HepG2 (cell line): Measurements from ENCODE around the gene TPX2. TPM values are rescaled to one million over a fixed set of nuclear protein-coding genes. Genes with fewer than 3 reads are reported as not detected.
A peak's percentile ranks its signal among the peaks of the same experiment; 100 is the strongest.

ENCODE experiments used
- BCL6 ChIP-seq: IDR thresholded peaks from 2 replicates; pipeline ENCODE4 v1.6.1; 2016; ENCODE audit warnings: missing genetic modification reagents, missing compliant biosample characterization
- CC2D1A ChIP-seq: sonication (generic); formaldehyde crosslinking; IDR thresholded peaks from 2 replicates; pipeline ENCODE4 v1.8.1; 2023; ENCODE audit warnings: mild to moderate bottlenecking, missing genetic modification reagents
- CCDC6 ChIP-seq: sonication (generic); formaldehyde crosslinking; IDR thresholded peaks from 2 replicates; pipeline ENCODE4 v1.8.1; 2022; ENCODE audit warnings: mild to moderate bottlenecking, missing genetic modification reagents, moderate library complexity
- ELF1 ChIP-seq: sonication (generic); formaldehyde crosslinking; IDR thresholded peaks from 2 replicates; pipeline ENCODE4 v1.4.0; 2020; ENCODE audit warnings: missing genetic modification reagents
- FOSL2 ChIP-seq: sonication (generic); formaldehyde crosslinking; IDR thresholded peaks from 2 replicates; pipeline ENCODE4 v1.4.0; 2020; ENCODE audit warnings: missing genetic modification reagents
- KLF6 ChIP-seq: IDR thresholded peaks from 2 replicates; pipeline ENCODE4 v1.8.0; 2016; ENCODE audit warnings: missing biosample characterization, missing genetic modification reagents
- KMT2A ChIP-seq: sonication (generic); formaldehyde crosslinking; IDR thresholded peaks from 2 replicates; pipeline ENCODE4 v1.4.0; 2020; ENCODE audit warnings: missing genetic modification reagents
- MED8 ChIP-seq: sonication (generic); formaldehyde crosslinking; IDR thresholded peaks from 2 replicates; pipeline ENCODE4 v1.8.1; 2023; ENCODE audit warnings: mild to moderate bottlenecking, missing genetic modification reagents; ENCODE audit not compliant: insufficient replicate concordance
- MXI1 ChIP-seq: IDR thresholded peaks from 3 replicates; pipeline ENCODE4 v1.6.1; 2012; ENCODE audit warnings: low read depth, low read length, inconsistent platforms, borderline replicate concordance
- NFKBIZ ChIP-seq: IDR thresholded peaks from 2 replicates; pipeline ENCODE4 v1.6.1; 2018; ENCODE audit warnings: missing genetic modification reagents, missing compliant biosample characterization
- ONECUT2 ChIP-seq: sonication (generic); formaldehyde crosslinking; IDR thresholded peaks from 2 replicates; pipeline ENCODE4 v1.4.0; 2020; ENCODE audit warnings: missing genetic modification reagents
- PHF21A ChIP-seq: sonication (generic); formaldehyde crosslinking; IDR thresholded peaks from 2 replicates; pipeline ENCODE4 v1.5.0; 2020; ENCODE audit warnings: mild to moderate bottlenecking, missing genetic modification reagents
- REL ChIP-seq: sonication (generic); formaldehyde crosslinking; conservative IDR thresholded peaks from 2 replicates; pipeline ENCODE4 v1.8.0; 2022; ENCODE audit warnings: mild to moderate bottlenecking, missing genetic modification reagents, moderate library complexity
- SIX1 ChIP-seq: sonication (generic); formaldehyde crosslinking; IDR thresholded peaks from 2 replicates; pipeline ENCODE4 v1.4.0; 2020; ENCODE audit warnings: missing genetic modification reagents, borderline replicate concordance
- SMAD3 ChIP-seq: sonication (generic); formaldehyde crosslinking; IDR thresholded peaks from 2 replicates; pipeline ENCODE4 v1.4.0; 2020; ENCODE audit warnings: missing genetic modification reagents
- TRIM22 ChIP-seq: fragments of 450-650 bp; IDR thresholded peaks from 2 replicates; pipeline ENCODE4 v1.6.1; 2017
- ZNF44 ChIP-seq: sonication (generic); formaldehyde crosslinking; IDR thresholded peaks from 2 replicates; pipeline ENCODE4 v1.5.1; 2020; ENCODE audit warnings: mild to moderate bottlenecking, missing genetic modification reagents
- ZNF460 ChIP-seq: sonication (generic); formaldehyde crosslinking; IDR thresholded peaks from 2 replicates; pipeline ENCODE4 v1.5.1; 2020; ENCODE audit warnings: missing genetic modification reagents, mild to moderate bottlenecking, borderline replicate concordance
- ZNF558 ChIP-seq: sonication (generic); formaldehyde crosslinking; IDR thresholded peaks from 2 replicates; pipeline ENCODE4 v1.9.0; 2022; ENCODE audit warnings: mild to moderate bottlenecking, missing genetic modification reagents, borderline replicate concordance
- polyA plus RNA-seq, 8 experiments: library from polyadenylated mRNA; depleted of rRNA in 3 of 8; stranded (reverse) in 7 of 8; unstranded in 1 of 8; fragments of >200 nt; fragmentation: Illumina TruSeq in 4 of 8; extraction: Trizol in 4 of 8; gene quantifications; 2 replicates each; pipeline versions ENCODE4 v1.2.1 to v1.2.3, GENCODE V29; 2011 to 2016; ENCODE audit warnings: low read depth in 4 of 8, missing spikeins in 1 of 8, mixed read lengths in 1 of 8; ENCODE audit not compliant: insufficient read depth in 1 of 8
- total RNA-seq, 5 experiments: library from RNA; depleted of rRNA; stranded (reverse); fragments of >200 nt; fragmentation: Illumina TruSeq; extraction: Trizol; gene quantifications; 2 replicates each; pipeline ENCODE4 v1.2.3, GENCODE V29; 2016; ENCODE audit warnings: low read depth in 1 of 5
- TF ChIP-seq, protein P1 (sequence below): sonication (generic); formaldehyde crosslinking; IDR thresholded peaks from 2 replicates; pipeline ENCODE4 v1.4.0; 2020; ENCODE audit warnings: missing genetic modification reagents
- TF ChIP-seq, protein P2 (sequence below): IDR thresholded peaks from 2 replicates; pipeline ENCODE4 v1.6.1; 2016; ENCODE audit warnings: missing genetic modification reagents, missing compliant biosample characterization
- TF ChIP-seq, protein P3 (sequence below): sonication (generic); formaldehyde crosslinking; IDR thresholded peaks from 2 replicates; pipeline ENCODE4 v1.8.0; 2022; ENCODE audit warnings: missing genetic modification reagents, mild to moderate bottlenecking, moderate library complexity, borderline replicate concordance

Gene TPX2
- total and polyA plus RNA-seq, 2 of the 13 experiments (the other 11 are each of a cell fraction or from before 2014, with no cell fraction given) = 34.3 to 124 TPM

DNA sequence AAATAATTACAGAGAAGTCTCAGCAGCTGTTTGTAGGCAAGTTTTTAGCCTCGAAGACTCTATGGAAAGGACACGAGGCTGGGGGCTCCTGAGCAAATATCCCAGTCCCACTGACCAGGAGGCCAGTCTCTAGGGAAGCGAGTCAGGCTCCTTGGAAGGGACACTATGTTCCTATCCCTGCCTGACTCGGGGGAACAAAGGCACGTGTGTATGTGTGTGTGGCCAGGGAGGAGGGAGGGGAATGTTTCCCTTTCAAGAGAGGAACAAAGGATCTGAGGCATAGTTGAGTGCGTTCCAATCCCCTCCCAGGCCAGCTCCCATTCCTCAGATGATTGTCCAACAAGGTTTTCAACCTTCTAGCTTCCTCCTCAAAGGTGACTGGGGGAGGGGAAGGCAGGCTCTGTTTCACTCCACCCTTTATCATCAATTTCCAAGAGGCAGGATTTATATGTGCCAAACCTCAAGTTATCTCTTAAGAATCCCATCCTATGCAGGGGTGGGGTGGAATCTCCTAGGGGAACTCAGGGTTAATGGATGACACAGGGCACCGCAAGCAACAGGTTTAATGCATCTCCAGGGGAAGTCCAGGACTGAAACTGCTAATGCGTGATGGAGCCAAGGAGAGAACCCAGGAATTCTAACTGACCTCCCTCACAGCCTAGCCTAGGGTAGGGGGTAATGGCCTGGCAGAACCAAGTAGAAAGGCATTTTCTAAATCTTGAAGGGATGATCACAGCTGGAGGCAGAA, 26.4 kb upstream of the TPX2 start (continued):
- TF ChIP-seq TRIM22 = no peak
- no peak for TF ChIP-seq ELF1 (CRISPR knock-in tag)
- TF ChIP-seq SMAD3 (CRISPR knock-in tag) = no peak; the same call in none of the 2 replicates
- TF ChIP-seq ONECUT2 (CRISPR knock-in tag) = 0 out of 2 replicates have a peak, but pooled peaks have one; percentile 41
- TF ChIP-seq SIX1 (CRISPR knock-in tag) = peak; percentile 56; the same call in 1 of the 2 replicates
- TF ChIP-seq KMT2A (CRISPR knock-in tag) = no peak
- TF ChIP-seq, protein P1, sequence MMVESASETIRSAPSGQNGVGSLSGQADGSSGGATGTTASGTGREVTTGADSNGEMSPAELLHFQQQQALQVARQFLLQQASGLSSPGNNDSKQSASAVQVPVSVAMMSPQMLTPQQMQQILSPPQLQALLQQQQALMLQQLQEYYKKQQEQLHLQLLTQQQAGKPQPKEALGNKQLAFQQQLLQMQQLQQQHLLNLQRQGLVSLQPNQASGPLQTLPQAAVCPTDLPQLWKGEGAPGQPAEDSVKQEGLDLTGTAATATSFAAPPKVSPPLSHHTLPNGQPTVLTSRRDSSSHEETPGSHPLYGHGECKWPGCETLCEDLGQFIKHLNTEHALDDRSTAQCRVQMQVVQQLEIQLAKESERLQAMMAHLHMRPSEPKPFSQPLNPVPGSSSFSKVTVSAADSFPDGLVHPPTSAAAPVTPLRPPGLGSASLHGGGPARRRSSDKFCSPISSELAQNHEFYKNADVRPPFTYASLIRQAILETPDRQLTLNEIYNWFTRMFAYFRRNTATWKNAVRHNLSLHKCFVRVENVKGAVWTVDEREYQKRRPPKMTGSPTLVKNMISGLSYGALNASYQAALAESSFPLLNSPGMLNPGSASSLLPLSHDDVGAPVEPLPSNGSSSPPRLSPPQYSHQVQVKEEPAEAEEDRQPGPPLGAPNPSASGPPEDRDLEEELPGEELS = peak; percentile 79
- 0 out of 2 replicates have a peak, but pooled peaks have one; percentile 53 for TF ChIP-seq ZNF44
- TF ChIP-seq PHF21A (CRISPR knock-in tag) = peak; percentile 83
- peak; percentile 88 for TF ChIP-seq FOSL2 (CRISPR knock-in tag)
- TF ChIP-seq NFKBIZ (CRISPR knock-in tag) = peak; percentile 79; the same call in 1 of the 2 replicates
- TF ChIP-seq CC2D1A (CRISPR knock-in tag) = no peak
- peak; percentile 37; the same call in 1 of the 3 replicates for TF ChIP-seq MXI1
- TF ChIP-seq, protein P2, sequence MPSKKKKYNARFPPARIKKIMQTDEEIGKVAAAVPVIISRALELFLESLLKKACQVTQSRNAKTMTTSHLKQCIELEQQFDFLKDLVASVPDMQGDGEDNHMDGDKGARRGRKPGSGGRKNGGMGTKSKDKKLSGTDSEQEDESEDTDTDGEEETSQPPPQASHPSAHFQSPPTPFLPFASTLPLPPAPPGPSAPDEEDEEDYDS (CRISPR knock-in tag) = peak; percentile 32; the same call in 1 of the 2 replicates
- TF ChIP-seq ZNF460 (CRISPR knock-in tag) = no peak
- TF ChIP-seq BCL6 (CRISPR knock-in tag) = peak; percentile 80
- TF ChIP-seq, protein P3, sequence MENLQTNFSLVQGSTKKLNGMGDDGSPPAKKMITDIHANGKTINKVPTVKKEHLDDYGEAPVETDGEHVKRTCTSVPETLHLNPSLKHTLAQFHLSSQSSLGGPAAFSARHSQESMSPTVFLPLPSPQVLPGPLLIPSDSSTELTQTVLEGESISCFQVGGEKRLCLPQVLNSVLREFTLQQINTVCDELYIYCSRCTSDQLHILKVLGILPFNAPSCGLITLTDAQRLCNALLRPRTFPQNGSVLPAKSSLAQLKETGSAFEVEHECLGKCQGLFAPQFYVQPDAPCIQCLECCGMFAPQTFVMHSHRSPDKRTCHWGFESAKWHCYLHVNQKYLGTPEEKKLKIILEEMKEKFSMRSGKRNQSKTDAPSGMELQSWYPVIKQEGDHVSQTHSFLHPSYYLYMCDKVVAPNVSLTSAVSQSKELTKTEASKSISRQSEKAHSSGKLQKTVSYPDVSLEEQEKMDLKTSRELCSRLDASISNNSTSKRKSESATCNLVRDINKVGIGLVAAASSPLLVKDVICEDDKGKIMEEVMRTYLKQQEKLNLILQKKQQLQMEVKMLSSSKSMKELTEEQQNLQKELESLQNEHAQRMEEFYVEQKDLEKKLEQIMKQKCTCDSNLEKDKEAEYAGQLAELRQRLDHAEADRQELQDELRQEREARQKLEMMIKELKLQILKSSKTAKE (CRISPR knock-in tag) = 0 out of 2 replicates have a peak, but pooled peaks have one; percentile 51
- peak; percentile 91 for TF ChIP-seq MED8 (CRISPR knock-in tag)
- no peak for TF ChIP-seq KLF6 (CRISPR knock-in tag)
- peak; percentile 38; the same call in 1 of the 2 replicates for TF ChIP-seq CCDC6 (CRISPR knock-in tag)
- TF ChIP-seq REL (CRISPR knock-in tag) = no peak
- no peak for TF ChIP-seq ZNF558 (CRISPR knock-in tag)
